IMR-90 (cell line): ENCODE measurements around the gene DEAF1. TPM values are rescaled to one million over a fixed set of nuclear protein-coding genes. Genes with fewer than 3 reads are reported as not detected.

ENCODE experiments used
- ATAC-seq: fragments of 200-7000 bp; cut with Tn5 transposase; 2 replicates; pipeline ENCODE4 v1.9.1; 2020; ENCODE audit warnings: low read depth, mild to moderate bottlenecking, moderate library complexity
- BruUV-seq: library from RNA; stranded (reverse); fragments of 400-500 nt; replicated peaks from 2 replicates; lab custom pipeline; 2021; lab: Mats Ljungman, UMichigan
- CTCF ChIA-PET: fragments of 300-600 bp; formaldehyde crosslinking; extraction: SDS; loops from one replicate; lab custom pipeline; 2021; ENCODE audit warnings: antibody characterized with exemption; lab: Yijun Ruan, JAX
- POLR2A ChIA-PET: fragments of 300-600 bp; sonication (Branson Sonifier 250); formaldehyde crosslinking; loops from one replicate; lab custom pipeline; 2022; ENCODE audit warnings: antibody characterized with exemption; ENCODE audit not compliant: unreplicated experiment; lab: Charles Lee
- DNase-seq: peaks from one replicate; pipeline ENCODE4 v3.0.0; 2013
- H2AFZ ChIP-seq: replicated peaks from 2 replicates; pipeline ENCODE3; 2013; ENCODE audit warnings: low read length, mild to moderate bottlenecking; ENCODE audit not compliant: poor library complexity
- H2AK5ac ChIP-seq: 2 replicates; pipeline ENCODE4 v1.6.1; 2013; ENCODE audit warnings: low read depth, low read length, inconsistent platforms
- H2AK9ac ChIP-seq: replicated peaks from 2 replicates; pipeline ENCODE3; 2013; ENCODE audit warnings: mild to moderate bottlenecking, low read depth, low read length, moderate library complexity; ENCODE audit not compliant: poor library complexity
- H2BK120ac ChIP-seq: 2 replicates; pipeline ENCODE4 v1.6.1; 2013; ENCODE audit warnings: low read depth, low read length, inconsistent platforms
- H2BK15ac ChIP-seq: 3 replicates; pipeline ENCODE4 v1.6.1; 2013; ENCODE audit warnings: low read depth, low read length, inconsistent platforms
- H2BK20ac ChIP-seq: 2 replicates; pipeline ENCODE4 v1.6.1; 2013; ENCODE audit warnings: low read depth, mild to moderate bottlenecking, inconsistent platforms, low read length, moderate library complexity
- H2BK5ac ChIP-seq: 2 replicates; pipeline ENCODE4 v1.6.1; 2013; ENCODE audit warnings: mild to moderate bottlenecking, low read depth, low read length, inconsistent platforms; ENCODE audit not compliant: poor library complexity, severe bottlenecking
- H3K14ac ChIP-seq: replicated peaks from 2 replicates; pipeline ENCODE4 v1.6.1; 2013; ENCODE audit warnings: low read depth, low read length, inconsistent platforms
- H3K18ac ChIP-seq: 2 replicates; pipeline ENCODE4 v1.6.1; 2013; ENCODE audit warnings: low read depth, low read length, control low read depth
- H3K23ac ChIP-seq: 2 replicates; pipeline ENCODE4 v1.6.1; 2013; ENCODE audit warnings: low read depth, low read length, inconsistent platforms
- H3K27ac ChIP-seq: 2 replicates; pipeline ENCODE4 v1.5.1; 2013; ENCODE audit warnings: mild to moderate bottlenecking, control low read depth, low read length; ENCODE audit not compliant: insufficient read depth
- H3K27me3 ChIP-seq: 2 replicates; pipeline ENCODE4 v1.6.1; 2013; ENCODE audit warnings: low read length; ENCODE audit not compliant: control insufficient read depth, insufficient read depth
- H3K36me3 ChIP-seq: 2 replicates; pipeline ENCODE4 v1.6.1; 2013; ENCODE audit warnings: low read length, mixed read lengths; ENCODE audit not compliant: control insufficient read depth, insufficient read depth
- H3K4ac ChIP-seq: 2 replicates; pipeline ENCODE4 v1.6.1; 2013; ENCODE audit warnings: low read depth, low read length, inconsistent platforms
- H3K4me1 ChIP-seq: 2 replicates; pipeline ENCODE4 v1.6.1; 2013; ENCODE audit warnings: low read length, mixed read lengths; ENCODE audit not compliant: control insufficient read depth, insufficient read depth
- H3K4me2 ChIP-seq: 2 replicates; pipeline ENCODE4 v1.6.1; 2013; ENCODE audit warnings: low read depth, mild to moderate bottlenecking, control low read depth, low read length, moderate library complexity
- H3K4me3 ChIP-seq: 2 replicates; pipeline ENCODE4 v1.5.1; 2013; ENCODE audit warnings: low read depth, mild to moderate bottlenecking, control low read depth, low read length, moderate library complexity; ENCODE audit not compliant: insufficient read depth
- H3K56ac ChIP-seq: 2 replicates; pipeline ENCODE4 v1.6.1; 2013; ENCODE audit warnings: low read length, inconsistent platforms; ENCODE audit not compliant: insufficient read depth; ENCODE audit errors: extremely low read depth
- H3K79me1 ChIP-seq, 2 experiments: 2 replicates each; pipeline ENCODE4 v1.6.1; 2013; ENCODE audit warnings: low read length in 2 of 2, inconsistent platforms in 1 of 2, low read depth in 1 of 2
- H3K9ac ChIP-seq: 2 replicates; pipeline ENCODE4 v1.6.1; 2013; ENCODE audit warnings: low read depth, low read length, control low read depth
- H3K9me1 ChIP-seq: 2 replicates; pipeline ENCODE4 v1.6.1; 2013; ENCODE audit warnings: low read length, inconsistent platforms; ENCODE audit not compliant: insufficient read depth
- H3K9me3 ChIP-seq: 2 replicates; pipeline ENCODE4 v1.6.1; 2013; ENCODE audit warnings: low read length; ENCODE audit not compliant: control insufficient read depth, insufficient read depth
- H4K20me1 ChIP-seq: 2 replicates; pipeline ENCODE4 v1.6.1; 2013; ENCODE audit warnings: low read length, inconsistent platforms; ENCODE audit not compliant: insufficient read depth
- H4K5ac ChIP-seq: 2 replicates; pipeline ENCODE4 v1.6.1; 2013; ENCODE audit warnings: mild to moderate bottlenecking, low read depth, low read length, control low read depth
- H4K8ac ChIP-seq, 2 experiments: 2 replicates each; pipeline ENCODE4 v1.6.1; 2013; ENCODE audit warnings: low read depth in 2 of 2, low read length in 2 of 2, control low read depth in 1 of 2, inconsistent platforms in 1 of 2
- H4K91ac ChIP-seq: 2 replicates; pipeline ENCODE4 v1.6.1; 2013; ENCODE audit warnings: low read depth, low read length, inconsistent platforms; ENCODE audit not compliant: insufficient read depth
- BHLHE40 ChIP-seq: fragments of 150-350 bp; IDR thresholded peaks from 2 replicates; pipeline ENCODE4 v1.6.1; 2016; ENCODE audit warnings: mild to moderate bottlenecking, low read depth, low read length
- CEBPB ChIP-seq: IDR thresholded peaks from 2 replicates; pipeline ENCODE4 v1.6.1; 2012; ENCODE audit warnings: low read depth, low read length, improper control_type of control experiment
- CHD1 ChIP-seq: IDR thresholded peaks from 2 replicates; pipeline ENCODE4 v1.6.1; 2012; ENCODE audit warnings: low read depth, low read length, improper control_type of control experiment
- FOS ChIP-seq: fragments of 150-350 bp; IDR thresholded peaks from 2 replicates; pipeline ENCODE4 v1.6.1; 2016; ENCODE audit warnings: low read depth, low read length
- MAFK ChIP-seq: IDR thresholded peaks from 2 replicates; pipeline ENCODE4 v1.6.1; 2012; ENCODE audit warnings: low read depth, low read length, improper control_type of control experiment
- MXI1 ChIP-seq: IDR thresholded peaks from 2 replicates; pipeline ENCODE4 v1.6.1; 2012; ENCODE audit warnings: low read depth, mild to moderate bottlenecking, low read length, moderate library complexity, borderline replicate concordance
- NFE2L2 ChIP-seq: fragments of 150-350 bp; IDR thresholded peaks from 2 replicates; pipeline ENCODE4 v1.6.1; 2016; ENCODE audit warnings: low read depth, mild to moderate bottlenecking, low read length
- POLR2A ChIP-seq: IDR thresholded peaks from 2 replicates; pipeline ENCODE4 v1.6.1; 2012; ENCODE audit warnings: mild to moderate bottlenecking, low read depth, low read length
- RAD21 ChIP-seq: IDR thresholded peaks from 2 replicates; pipeline ENCODE4 v1.6.1; 2012; ENCODE audit warnings: low read length, improper control_type of control experiment
- RCOR1 ChIP-seq: IDR thresholded peaks from 2 replicates; pipeline ENCODE4 v1.6.1; 2012; ENCODE audit warnings: mild to moderate bottlenecking, low read length, improper control_type of control experiment; ENCODE audit not compliant: insufficient replicate concordance
- RFX5 ChIP-seq: IDR thresholded peaks from 2 replicates; pipeline ENCODE4 v1.8.0; 2012; ENCODE audit warnings: low read depth, mild to moderate bottlenecking, low read length, moderate library complexity
- SMC3 ChIP-seq: fragments of 150-350 bp; IDR thresholded peaks from 2 replicates; pipeline ENCODE4 v1.6.1; 2016; ENCODE audit warnings: low read depth, mild to moderate bottlenecking, antibody characterized with exemption, low read length, moderate library complexity
- WGBS, 2 experiments: methylation state at CpG; one replicate each; pipeline versions ENCODE4 v1.1.5 to v1.1.7; 2013; ENCODE audit warnings: missing lambda C conversion rate in 2 of 2; ENCODE audit not compliant: insufficient read length in 1 of 2; ENCODE audit errors: extremely low coverage in 2 of 2; 5-methylcytosine and 5-hydroxymethylcytosine counted together
- dilution Hi-C: fragments of 300-500 bp; cut with HindIII; formaldehyde crosslinking; loops from one replicate; pipeline ENCODE4 v1.14.3; 2018; ENCODE audit warnings: low sequenced_read_pairs; ENCODE audit not compliant: unreplicated experiment
- in situ Hi-C: fragments of 300-500 bp; cut with MboI; formaldehyde crosslinking; loops from 3 replicates; pipeline ENCODE4 v1.14.3; 2019; ENCODE audit warnings: low sequenced_read_pairs, inconsistent platforms, mixed read lengths
- intact Hi-C: fragments of 100-400 bp; cut with micrococcal nuclease; formaldehyde crosslinking; loops from 2 replicates; pipeline ENCODE4 v1.10.0; 2022
- polyA plus RNA-seq, 3 experiments: library from polyadenylated mRNA; depleted of rRNA; stranded (reverse); fragments of >200 nt; gene quantifications; 2 replicates each; pipeline ENCODE4 v1.2.3, GENCODE V29; 2012; ENCODE audit warnings: low replicate concordance in 1 of 3
- total RNA-seq: library from RNA; depleted of rRNA; stranded (reverse); fragments of >200 nt; gene quantifications from 2 replicates; pipeline ENCODE4 v1.2.3, GENCODE V29; 2012
- TF ChIP-seq, protein P1 (sequence below): conservative IDR thresholded peaks from 2 replicates; pipeline ENCODE4 v1.5.1; 2012; ENCODE audit warnings: mild to moderate bottlenecking, low read depth, low read length, improper control_type of control experiment
- TF ChIP-seq, protein P2 (sequence below): fragments of 150-350 bp; IDR thresholded peaks from 2 replicates; pipeline ENCODE4 v1.6.1; 2016; ENCODE audit warnings: low read depth, mild to moderate bottlenecking, low read length, moderate library complexity, borderline replicate concordance

Gene DEAF1
- total and polyA plus RNA-seq, 2 of the 4 experiments (the other 2 are of a cell fraction) = 22.9 to 31.6 TPM

DNA sequence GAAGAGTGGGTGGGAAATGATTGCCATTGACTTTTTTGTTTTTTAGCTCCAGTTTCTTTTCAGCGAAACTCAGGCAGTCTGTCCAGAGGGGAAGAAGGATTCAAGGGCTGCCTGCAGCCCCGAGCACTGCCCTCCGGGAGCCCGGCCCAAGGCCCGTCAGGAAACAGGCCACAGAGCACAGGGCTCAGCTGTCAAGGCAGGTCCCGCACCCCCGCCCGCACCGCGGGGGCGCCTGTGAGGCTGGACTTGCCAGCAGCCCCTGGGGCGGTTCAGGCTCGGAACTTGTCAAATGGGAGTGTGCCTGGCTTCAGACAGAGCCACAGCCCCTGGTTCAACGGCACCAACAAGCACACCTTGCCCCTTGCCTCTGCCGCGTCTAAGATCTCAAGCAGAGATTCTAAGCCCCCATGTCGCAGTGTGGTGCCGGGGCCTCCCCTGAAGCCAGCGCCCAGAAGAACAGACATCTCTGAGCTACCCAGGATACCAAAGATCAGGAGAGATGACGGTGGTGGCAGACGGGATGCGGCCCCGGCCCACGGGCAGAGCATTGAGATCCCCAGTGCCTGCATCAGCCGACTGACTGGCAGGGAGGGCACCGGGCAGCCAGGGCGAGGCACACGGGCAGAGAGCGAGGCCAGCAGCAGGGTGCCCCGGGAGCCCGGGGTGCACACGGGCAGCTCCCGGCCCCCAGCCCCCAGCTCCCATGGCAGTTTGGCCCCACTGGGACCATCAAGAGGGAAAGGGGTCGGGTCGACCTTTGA lies 87.8 kb downstream of the DEAF1 start:
- BruUV-seq = no TSS peak
- H4K20me1 ChIP-seq = peaks cover 12% of the 10 kb centered on the region
- peaks cover 84% of the 10 kb centered on the region for H3K36me3 ChIP-seq
- H3K23ac ChIP-seq = no peak overlapping the region
- no peak overlapping the region for H3K4me2 ChIP-seq
- no peak overlapping the region for H3K14ac ChIP-seq
- no peak overlapping the region for H3K4me3 ChIP-seq
- no peak overlapping the region for H4K91ac ChIP-seq
- no peak overlapping the region for H3K4ac ChIP-seq
- no peak overlapping the region for H2AK5ac ChIP-seq
- no peaks in the 10 kb centered on the region for H3K9me3 ChIP-seq
- no peak overlapping the region for H3K18ac ChIP-seq
- TF ChIP-seq CHD1 = no peak
- TF ChIP-seq RCOR1 = no peak
- TF ChIP-seq FOS = no peak
- no peak for TF ChIP-seq SMC3
- TF ChIP-seq POLR2A = no peak
- TF ChIP-seq RAD21 = no peak
- TF ChIP-seq MAFK = no peak
- no peak for TF ChIP-seq CEBPB
- TF ChIP-seq MXI1 = no peak
- no peak for TF ChIP-seq NFE2L2
- TF ChIP-seq RFX5 = no peak
- TF ChIP-seq, protein P1, sequence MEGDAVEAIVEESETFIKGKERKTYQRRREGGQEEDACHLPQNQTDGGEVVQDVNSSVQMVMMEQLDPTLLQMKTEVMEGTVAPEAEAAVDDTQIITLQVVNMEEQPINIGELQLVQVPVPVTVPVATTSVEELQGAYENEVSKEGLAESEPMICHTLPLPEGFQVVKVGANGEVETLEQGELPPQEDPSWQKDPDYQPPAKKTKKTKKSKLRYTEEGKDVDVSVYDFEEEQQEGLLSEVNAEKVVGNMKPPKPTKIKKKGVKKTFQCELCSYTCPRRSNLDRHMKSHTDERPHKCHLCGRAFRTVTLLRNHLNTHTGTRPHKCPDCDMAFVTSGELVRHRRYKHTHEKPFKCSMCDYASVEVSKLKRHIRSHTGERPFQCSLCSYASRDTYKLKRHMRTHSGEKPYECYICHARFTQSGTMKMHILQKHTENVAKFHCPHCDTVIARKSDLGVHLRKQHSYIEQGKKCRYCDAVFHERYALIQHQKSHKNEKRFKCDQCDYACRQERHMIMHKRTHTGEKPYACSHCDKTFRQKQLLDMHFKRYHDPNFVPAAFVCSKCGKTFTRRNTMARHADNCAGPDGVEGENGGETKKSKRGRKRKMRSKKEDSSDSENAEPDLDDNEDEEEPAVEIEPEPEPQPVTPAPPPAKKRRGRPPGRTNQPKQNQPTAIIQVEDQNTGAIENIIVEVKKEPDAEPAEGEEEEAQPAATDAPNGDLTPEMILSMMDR = no peak
- TF ChIP-seq BHLHE40 = no peak
- TF ChIP-seq, protein P2, sequence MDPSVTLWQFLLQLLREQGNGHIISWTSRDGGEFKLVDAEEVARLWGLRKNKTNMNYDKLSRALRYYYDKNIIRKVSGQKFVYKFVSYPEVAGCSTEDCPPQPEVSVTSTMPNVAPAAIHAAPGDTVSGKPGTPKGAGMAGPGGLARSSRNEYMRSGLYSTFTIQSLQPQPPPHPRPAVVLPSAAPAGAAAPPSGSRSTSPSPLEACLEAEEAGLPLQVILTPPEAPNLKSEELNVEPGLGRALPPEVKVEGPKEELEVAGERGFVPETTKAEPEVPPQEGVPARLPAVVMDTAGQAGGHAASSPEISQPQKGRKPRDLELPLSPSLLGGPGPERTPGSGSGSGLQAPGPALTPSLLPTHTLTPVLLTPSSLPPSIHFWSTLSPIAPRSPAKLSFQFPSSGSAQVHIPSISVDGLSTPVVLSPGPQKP = no peak
- in situ Hi-C loops (no loop called here), dilution Hi-C loops (no loop called here), intact Hi-C loops (no loop called here)
- H2BK5ac ChIP-seq = no peak overlapping the region
- no peak overlapping the region for H4K5ac ChIP-seq
- H3K27ac ChIP-seq = no peak overlapping the region
- ChIA-PET POLR2A (no interaction called here), CTCF (no interaction called here)
- H2BK120ac ChIP-seq = no peak overlapping the region
- ATAC-seq = no peak
- H2AK9ac ChIP-seq = no peak overlapping the region
- no peaks in the 10 kb centered on the region for H3K9me1 ChIP-seq
- H4K8ac ChIP-seq = no peak overlapping the region
- peaks cover 0 to 18% of the 10 kb centered on the region in 2 experiments; a peak in 3 of 4 replicates for H3K79me1 ChIP-seq
- H2BK15ac ChIP-seq = no peak overlapping the region
- H2AFZ ChIP-seq = no peak overlapping the region
- H3K9ac ChIP-seq = no peak overlapping the region
- H3K56ac ChIP-seq = no peak overlapping the region
- no peak overlapping the region for H2BK20ac ChIP-seq
- no peaks in the 10 kb centered on the region for H3K4me1 ChIP-seq
- 92% methylated on average over 15 of the region's 35 CpGs; no CpG with 5 or more reads in 1 of the 2 experiments for WGBS, 2 experiments
- no peak for DNase-seq
- H3K27me3 ChIP-seq = no peaks in the 10 kb centered on the region
